NCI-H2171 treated with DMSO at 0.1 percent for 48 hours (cell line): ENCODE results near the gene ZNF205.
"Not testable (repeated sequence)": the region's sequence is repeated elsewhere in the genome, so short reads cannot be mapped to it uniquely, and the experiment has no call there.

Experiments used
- DNase-seq: peaks from one replicate; lab custom pipeline; 2025; lab: John Stamatoyannopoulos, UW

ZNF205 gene

DNA sequence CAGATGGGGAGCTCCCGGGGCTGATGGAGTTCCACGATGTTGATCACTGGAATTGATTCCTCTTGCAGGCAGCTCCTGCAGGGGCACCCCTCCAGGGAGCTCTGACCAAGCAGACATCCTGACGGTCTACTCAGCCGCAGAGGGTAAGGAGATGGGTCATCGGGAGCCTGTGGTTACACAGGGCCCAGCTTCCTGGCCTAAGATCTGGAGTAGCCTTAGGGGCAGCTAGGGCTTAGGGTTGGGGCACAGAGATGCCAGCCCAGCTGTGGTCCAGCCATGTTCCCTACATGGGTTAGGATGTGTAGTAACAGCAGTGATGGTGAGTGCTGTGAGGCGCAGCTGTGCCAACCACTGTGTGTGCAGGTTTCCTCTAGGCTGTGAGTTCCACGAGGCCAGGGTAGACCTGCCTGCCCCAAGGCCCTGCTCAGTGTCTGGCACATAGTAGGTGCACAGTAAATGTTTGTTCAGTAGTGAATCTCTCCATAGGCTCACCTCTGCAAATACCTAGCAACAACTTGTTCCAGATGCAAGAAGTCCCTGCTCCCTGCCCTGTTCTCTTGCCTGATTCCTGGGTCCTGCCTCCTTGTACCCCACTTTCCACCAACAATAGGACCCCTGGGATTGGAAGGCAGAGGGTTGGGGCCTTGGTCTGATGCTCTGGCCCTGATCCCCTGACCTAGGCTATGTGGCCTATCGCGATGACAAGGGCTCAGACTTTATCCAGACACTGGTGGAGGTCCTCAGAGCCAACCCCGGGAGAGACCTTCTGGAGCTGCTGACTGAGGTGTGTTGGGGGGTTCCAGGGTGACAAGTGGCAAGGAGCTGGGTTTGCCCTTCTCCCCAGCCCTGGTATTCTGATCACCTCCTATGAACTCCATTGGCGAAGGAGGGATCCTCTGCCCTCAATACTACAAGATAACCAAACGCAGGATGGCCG, 36.1 kb downstream of the ZNF205 start:
- DNase-seq = no peak

DNA sequence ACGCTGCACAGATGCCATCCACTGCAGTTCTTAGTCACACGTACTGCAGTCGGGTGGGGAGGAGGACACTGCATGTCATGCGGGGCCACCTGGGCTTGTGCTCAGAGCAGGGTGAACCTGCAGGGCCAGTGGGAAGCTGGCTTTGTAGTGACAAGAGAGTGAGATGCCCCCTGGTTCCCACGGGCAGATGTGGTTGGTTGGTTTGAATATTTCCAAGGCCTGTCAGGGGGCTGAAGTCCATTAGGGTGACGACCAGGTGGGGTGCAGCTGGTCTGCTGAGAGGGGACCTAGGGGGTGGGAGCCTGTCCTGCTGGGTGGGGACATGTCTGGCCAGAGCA, 36.8 kb downstream of the ZNF205 start:
- no peak for DNase-seq

DNA sequence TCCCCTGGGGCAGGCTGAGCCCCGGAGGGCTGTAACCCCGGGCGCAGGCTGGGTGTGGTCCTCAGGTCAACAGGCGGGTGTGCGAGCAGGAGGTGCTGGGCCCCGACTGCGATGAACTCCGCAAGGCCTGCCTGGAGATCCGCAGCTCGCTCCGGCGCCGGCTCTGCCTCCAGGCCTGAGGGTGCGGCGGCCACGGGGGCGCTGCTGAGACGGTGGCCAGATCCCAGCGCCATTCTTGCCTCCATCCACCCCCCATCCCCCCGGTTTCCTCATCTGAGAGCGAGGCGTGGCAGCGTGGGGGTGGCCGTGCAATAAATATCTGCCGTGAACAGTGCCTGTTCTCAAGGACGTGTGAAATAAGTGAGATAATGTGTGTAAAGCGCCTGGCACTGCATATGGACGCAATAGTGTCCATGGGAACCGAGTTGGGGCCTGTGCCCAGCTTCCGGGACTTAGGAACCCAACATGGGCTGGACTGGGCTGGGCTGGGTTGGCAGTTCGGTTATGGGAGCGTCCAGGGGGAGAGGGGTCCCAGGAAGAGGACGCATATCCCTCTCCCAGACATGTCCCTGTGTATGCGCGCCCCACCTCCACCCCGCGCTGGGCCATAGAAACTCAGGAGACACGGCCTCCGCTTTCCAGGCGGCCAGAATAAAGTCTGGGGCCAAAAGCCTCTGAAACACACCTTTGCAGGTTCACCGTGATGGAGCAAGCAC, 37.4 kb downstream of the ZNF205 start:
- DNase-seq = peak; percentile 17

DNA sequence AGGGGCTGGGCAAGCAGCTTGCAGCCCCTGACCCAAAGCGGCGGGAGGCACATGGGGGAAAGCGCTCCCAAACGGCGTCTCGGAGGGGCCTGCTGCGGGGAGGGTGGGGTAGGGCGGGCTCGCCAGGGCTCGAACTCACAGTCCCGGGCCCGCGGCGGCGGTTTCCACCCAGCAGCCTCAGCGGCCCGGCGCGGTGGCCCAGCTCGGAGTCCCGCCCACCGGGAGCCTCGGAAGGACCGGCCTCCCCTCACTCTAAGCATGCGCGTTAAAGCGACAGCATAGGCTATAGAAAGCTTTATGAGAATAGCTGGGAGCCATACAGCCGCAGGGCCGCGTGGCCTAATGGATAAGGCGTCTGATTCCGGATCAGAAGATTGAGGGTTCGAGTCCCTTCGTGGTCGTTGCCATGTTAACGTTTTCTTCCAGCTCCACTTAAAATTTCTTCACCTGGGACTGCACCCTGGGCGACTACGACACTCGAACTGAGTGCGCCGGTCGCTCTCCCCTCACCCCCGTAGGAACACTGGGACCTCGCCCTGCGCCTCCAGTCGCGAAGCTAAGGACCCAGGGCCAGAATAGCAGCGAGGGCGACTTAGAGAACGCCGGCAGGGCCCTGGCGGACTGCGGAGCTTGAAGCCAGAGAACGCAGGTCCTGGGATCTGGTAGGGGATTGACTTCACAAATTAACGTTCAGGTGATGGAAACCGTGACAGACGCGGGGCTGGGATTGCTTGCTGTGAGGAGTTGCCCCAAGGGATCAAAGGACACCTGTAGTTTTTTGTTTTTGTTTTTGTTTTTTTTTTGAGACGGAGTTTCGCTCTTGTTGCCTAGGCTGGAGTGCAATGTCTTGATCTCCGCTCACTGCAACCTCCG, 38.2 kb downstream of the ZNF205 start:
- peak; percentile 95 for DNase-seq

DNA sequence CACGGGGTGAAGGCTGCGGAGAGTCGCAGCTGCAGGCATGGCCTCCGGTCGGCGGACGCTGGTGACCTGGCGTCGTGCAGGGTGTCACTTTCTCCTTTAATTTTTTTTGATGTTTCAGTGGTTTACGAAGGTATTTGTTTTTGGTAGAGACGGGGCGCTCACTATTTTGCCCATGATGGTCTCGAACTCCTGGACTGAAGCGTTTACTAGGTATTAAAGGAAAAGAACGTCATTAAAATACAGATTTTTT, 39.6 kb downstream of the ZNF205 start:
- DNase-seq = peak; percentile 83

DNA sequence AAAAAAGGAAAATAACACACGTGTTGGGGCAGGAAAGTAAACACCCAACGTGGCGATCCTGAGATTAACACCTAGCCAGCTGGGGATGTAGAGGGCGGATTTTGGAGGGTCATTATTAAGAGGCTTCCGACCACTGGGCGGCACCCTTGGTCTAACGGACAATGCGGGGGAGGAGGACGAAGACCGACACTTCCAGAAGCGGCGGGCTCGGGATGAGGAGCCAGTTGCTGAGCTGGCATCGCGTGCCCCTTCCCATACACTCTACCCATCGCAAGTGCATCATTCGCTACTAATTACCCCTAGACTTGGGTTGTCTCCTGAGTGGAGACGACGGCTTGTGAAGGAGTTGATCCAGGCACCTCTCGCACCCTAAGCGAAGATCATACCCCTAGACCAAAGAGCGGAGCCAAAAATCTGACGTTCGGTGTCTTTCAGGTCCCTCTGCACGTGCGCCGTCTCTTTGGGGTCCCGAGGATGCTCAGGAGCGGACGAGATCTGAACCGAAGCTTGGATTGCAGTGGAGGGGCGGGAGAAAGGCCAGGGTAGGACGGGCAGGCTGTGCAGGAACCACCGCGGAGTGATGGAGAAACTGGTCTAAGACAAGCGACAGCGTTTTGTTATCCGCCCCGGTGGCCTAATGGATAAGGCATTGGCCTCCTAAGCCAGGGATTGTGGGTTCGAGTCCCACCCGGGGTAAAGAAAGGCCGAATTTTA, 40.0 kb downstream of the ZNF205 start:
- peak; percentile 91 for DNase-seq

DNA sequence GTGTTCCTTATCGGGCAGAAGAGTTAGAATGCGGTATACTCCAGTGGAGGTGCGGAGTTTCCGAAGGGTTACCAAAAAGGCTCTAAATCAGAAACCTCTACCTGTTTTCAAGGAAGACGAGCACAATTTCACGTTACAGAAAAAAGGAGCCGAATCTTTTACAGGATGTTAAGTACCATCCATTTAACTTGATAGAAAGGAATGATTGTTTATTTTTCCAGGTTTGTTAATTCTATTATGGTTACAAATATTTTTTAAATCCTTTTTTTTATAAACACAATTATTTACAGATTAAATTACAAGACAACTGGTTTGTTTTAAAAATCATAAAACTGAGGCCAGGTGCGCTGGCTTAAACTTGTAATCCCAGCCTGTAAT, 40.6 kb downstream of the ZNF205 start:
- DNase-seq = no peak

DNA sequence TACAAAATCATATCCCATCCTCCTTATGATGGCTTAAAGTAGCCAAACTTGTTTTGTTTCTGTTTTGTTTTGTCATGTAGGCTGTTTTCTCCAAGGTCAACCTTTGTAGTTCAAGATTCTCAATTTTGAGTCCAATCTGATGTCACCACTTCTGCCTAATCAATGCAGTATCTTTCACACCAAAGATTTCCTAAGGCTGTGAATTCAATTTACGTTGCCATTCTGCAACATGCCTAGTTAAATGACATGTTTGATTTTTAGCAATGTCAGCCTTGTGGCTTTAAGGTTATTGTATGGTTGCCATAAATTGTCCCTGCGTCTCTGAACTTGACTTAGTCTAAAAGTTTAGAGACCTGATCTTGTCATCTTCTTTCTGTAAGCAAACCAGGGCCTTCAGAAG, 42.8 kb downstream of the ZNF205 start:
- DNase-seq = no peak

DNA sequence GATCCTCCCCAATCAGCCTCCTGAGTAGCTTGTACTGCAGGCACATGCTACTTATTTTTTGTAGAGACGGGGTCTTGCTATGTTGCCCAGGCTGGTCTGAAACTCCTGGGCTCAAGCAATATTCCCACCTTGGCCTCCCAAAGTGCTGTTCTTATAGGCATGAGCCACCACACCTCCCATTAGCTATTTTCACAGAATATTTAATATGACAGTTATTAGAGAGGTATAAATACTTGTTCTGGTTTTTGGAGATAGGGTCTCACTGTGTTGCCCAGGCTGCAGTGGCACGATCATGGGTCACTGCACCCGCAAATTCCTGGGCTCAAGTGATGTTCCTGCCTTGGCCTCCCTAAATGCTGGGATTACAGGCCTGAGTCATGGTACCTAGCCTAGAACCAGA, 43.6 kb downstream of the ZNF205 start:
- no peak for DNase-seq

DNA sequence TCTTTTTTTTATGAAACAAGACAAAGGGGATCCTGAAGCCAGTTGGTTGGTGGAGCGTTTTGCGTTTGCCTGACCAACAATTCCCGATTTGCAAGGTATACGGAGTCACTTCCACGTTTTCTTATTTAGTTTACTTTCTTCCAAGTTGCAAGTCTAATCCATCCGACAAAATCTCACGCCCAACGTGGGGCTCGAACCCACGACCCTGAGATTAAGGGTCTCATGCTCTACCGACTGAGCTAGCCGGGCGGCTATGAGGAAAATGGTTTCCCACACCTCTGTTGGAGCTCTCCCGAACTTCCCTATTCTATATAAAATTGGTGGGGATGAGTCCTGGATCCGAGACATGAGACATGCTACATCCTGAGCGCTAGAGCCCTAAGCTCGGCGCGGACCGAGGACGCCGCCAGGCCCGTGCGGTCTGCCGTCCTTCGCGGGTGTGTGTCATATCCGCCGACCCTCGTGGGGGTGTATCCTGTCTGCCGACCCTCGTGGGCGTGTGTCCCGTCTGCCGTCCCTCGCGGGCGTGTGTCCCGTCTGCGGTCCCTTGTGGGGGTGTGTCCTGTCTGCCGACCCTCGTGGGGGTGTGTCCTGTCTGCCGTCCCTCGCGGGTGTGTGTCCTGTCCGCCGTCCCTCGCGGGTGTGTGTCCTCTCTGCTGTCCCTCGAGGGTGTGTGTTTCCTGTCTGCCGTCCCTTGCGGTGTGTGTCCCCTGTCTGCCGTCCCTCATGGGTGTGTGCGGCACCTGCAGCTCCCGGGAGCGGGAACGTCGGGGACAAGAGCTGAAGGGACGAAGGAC, 45.0 kb downstream of the ZNF205 start:
- peak; percentile 90 for DNase-seq

DNA sequence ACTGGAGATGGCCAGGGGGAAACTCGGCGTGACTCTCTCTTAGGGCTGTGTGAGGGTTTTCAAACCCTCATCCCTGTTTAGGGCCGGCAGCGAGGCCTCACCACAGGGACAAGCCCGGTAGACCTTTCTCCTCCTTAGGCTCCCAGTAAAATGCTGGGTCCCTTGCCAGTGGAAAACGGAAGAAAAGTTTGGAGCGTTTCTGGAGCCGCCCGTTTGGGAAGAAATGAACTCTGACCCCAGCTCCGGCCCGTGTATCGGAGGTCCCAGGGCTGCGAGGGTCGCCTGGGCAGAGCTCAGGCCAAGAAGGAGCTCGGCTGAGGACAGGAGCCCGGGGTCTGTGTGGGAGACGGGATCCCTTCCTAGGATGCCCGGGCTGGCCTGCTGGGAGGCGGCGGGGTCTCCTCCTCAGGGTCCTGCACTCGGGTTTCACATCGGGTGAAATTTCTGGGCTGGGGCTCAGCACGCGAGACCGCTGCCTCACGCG, 45.7 kb downstream of the ZNF205 start:
- no peak for DNase-seq

DNA sequence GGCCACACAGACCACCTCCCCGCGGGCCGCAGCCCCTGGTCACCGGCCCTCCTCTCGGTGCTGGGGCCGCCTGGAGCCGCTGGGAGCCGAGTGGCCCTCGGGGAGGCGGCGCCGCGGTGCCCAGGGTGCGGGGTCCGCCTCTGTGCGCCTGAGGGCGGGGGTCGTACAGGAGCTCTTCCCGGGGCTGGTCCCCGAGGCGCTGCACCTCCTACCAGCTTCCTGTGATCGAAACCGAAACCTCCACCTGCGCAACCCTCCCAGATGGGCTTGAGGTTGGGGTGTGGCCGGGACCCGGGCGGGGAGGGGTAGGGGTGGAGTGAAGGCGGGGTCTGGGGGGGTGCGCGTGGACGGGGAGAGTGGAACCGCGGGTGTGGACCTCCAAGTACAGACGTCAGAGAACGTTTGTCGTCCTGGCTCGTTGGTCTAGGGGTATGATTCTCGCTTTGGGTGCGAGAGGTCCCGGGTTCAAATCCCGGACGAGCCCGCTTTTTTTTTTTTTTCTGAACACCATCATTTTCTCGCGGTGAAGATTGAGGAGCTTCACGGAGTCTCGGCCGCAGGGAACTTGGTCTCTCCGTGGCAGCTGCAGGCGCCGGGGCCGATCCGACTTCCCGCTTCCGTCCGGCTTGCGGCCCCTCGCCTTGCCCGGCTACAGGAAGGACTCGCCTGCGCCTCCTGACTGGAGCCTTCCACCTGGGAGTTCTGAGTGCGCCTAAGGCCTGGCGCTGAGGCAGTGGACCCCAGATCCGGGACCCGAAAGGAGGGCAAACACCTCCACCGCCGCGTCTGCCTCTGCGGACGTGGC, 46.3 kb downstream of the ZNF205 start:
- DNase-seq = peak; percentile 81

DNA sequence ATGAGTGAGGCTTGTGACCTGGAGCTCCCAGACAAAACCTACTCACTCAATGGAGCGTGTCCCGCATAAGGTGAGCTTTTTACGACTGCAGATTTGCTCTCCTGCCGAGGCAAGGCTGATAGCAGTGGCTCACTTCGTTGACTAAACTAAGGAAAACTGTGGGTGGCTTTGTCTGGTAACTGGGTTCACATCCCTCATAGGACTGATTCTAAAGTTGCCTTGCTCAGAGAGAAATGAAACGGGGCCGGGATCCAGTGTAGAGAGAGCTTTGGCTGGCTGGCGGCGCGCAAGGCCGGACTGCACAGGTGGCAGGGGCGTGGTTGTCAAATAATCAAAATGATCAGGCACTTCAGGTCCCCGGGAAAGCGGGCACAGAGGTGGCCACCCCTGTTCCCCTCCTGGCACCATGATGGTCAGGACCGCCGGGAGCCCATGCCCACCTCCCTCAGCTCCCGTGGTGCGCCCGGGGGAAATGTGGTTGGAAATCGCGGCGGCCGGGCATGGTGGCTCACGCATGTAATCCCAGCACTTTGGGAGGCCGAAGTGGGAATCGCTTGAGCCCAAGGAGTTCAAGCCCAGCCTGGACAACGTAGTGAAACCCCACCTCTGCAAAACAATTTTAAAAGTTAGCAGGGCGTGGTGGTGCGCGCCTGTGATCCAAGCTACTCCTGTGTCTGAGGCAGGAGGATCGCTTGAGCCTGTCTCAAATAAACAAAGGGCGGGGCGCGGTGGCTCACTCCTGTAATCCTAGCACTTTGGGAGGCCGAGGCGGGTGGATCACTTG, 49.0 kb downstream of the ZNF205 start:
- peak; percentile 70 for DNase-seq

DNA sequence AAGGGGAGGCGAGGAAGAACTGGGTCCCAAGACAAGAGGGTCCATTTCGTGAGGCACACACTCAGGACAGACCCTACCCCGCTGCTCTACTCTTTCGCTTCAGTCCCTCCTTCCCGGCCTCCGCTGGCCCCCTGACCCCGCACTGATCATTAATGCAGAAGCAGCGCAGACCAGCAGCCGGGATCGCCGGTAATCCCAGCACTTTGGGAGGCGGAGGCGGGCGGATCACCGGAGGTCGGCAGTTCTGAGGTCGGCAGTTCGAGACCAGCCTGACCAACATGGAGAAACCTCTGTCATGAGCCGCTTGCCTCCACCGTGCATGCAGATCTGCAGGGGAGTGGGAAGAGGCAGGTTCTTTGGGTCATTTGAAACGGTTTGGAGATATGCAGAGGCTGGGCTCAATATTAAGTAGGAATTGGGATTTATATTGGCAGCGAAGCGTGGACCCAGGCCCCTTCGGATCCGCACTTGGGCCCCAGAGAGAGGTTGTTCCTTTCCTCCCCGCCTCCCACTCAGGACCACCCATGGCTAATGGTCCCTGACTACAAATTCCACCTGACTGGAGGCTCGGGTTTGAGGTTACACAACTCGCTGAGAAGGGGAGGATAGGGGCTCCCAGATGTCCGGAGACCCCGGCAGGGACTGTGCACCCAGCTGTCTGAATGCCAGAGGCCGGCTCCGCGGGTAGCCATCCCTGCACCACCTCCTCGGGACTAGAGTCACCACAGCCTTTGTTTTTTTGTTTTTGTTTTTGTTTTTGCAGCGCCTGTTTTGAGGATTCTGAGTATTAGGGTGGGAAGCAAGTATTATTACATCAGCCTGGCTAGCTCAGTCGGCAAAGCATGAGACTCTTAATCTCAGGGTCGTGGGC, 52.0 kb downstream of the ZNF205 start:
- DNase-seq = no peak

DNA sequence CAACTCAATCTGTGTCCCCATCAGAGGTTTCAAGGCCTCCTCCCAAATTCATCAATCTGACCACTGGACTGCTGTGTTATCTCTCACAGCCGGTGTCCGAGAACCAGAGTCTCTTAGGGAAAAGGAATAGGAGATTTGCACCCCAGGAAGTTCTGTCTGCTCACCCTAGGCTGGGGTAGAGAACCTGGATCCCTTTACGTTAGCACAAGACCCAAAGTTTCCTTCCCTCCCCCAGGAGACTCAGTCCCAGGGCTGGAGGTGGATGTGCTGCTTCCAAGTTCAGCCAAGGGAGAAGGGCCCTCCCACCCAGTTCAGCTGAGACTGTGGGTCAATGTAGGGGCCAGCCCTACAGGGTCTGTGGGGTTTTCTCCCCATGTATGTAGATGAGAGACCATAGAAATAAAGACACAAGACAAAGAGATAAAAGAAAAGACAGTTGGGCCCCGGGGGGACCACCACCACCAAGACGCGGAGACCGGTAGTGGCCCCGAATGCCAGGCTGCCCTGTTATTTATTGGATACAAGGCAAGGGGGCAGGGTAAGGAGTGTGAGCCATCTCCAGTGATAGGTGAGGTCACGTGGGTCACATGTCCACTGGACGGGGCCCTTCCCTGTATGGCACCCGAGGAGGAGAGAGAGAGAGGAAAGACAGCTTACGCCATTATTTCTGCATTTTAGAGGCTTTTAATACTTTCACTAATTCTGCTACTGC, 52.9 kb downstream of the ZNF205 start:
- DNase-seq = no peak

DNA sequence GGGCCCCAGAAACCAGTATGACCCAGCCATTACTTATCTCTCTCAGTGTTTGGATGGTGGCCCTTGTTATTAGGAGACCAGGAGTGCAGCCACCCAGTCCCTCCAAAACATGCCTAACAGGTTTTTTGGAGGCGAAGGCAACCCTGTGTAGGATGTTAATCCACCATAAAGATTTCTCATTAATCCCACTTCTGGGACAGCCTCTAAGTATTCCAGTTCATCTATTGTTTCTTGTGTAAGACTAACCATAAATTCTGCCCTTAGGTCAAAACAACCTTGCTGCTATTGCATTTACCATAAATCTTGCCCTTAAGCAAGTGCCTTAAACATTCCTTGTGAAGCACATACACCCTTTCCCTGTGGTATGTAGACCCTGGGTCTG, 54.1 kb downstream of the ZNF205 start:
- DNase-seq = no peak

DNA sequence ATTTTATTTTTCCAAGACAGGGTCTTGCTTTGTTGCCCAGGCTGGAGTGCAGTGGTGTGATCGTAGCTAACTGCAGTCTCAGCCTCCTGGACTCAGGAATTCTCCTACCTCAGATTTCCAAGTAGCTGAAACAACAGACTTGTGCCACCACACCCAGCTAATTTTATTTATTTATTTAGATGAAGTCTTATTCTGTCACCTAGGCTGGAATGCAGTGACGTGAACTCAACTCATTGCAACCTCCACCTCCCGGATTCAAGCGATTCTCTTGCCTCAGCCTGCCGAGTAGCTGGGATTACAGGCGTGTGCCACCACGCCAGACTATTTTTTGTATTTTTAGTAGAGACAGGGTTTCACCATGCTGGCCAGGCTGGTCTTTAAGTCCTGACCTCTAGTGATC, 56.3 kb downstream of the ZNF205 start:
- DNase-seq = not testable (repeated sequence)
